Gastroesophageal sphincter (tissue), 4 donors: ENCODE results near the gene CHCHD6. TPM values are rescaled to one million over a fixed set of nuclear protein-coding genes. Genes with fewer than 3 reads are reported as not detected.

Experiments
- ATAC-seq: fragments of 150-250 bp; one replicate; pipeline ENCODE4 v1.9.1; 2016; ENCODE audit warnings: mild to moderate bottlenecking, moderate library complexity
- H3K27ac ChIP-seq, 4 donors: fragments of 200-600 bp; sonication (generic) in 3 of 4; 1 replicate in 3 of 4; 2 replicates in 1 of 4; pipeline ENCODE4 v1.5.1; 2016 to 2019
- H3K27me3 ChIP-seq: fragments of 200-600 bp; sonication (generic); one replicate; pipeline ENCODE4 v1.5.1; 2019
- H3K36me3 ChIP-seq, 2 donors: fragments of 200-600 bp; sonication (generic); one replicate each; pipeline ENCODE4 v1.5.1; 2019; ENCODE audit warnings: control low read depth in 1 of 2
- H3K4me1 ChIP-seq, 3 donors: fragments of 200-600 bp; sonication (generic); 1 replicate in 2 of 3; 2 replicates in 1 of 3; pipeline ENCODE4 v1.5.1; 2016 to 2019; ENCODE audit warnings: control low read depth in 2 of 3
- H3K4me3 ChIP-seq, 2 donors: fragments of 200-600 bp; sonication (generic); one replicate each; pipeline ENCODE4 v1.5.1; 2019; ENCODE audit warnings: mild to moderate bottlenecking in 1 of 2, moderate library complexity in 1 of 2
- H3K9me3 ChIP-seq, 3 donors: fragments of 200-600 bp; sonication (generic); one replicate each; pipeline ENCODE4 v1.5.1; 2017 to 2019; ENCODE audit warnings: control low read depth in 2 of 3
- CTCF ChIP-seq, 4 experiments: fragments of 200-600 bp in 2 of 4; fragments of 450-650 bp in 2 of 4; sonication (generic) in 1 of 4; IDR thresholded peaks; one replicate each; pipeline ENCODE4 v1.5.1; 2017 to 2019; ENCODE audit warnings: antibody characterized with exemption in 4 of 4, mild to moderate bottlenecking in 2 of 4, moderate library complexity in 2 of 4
- EP300 ChIP-seq: sonication (generic); formaldehyde crosslinking; IDR thresholded peaks from one replicate; pipeline ENCODE4 v1.6.1; 2017; ENCODE audit warnings: antibody characterized with exemption, mild to moderate bottlenecking
- POLR2A ChIP-seq, 2 donors: fragments of 450-650 bp; IDR thresholded peaks; one replicate each; pipeline ENCODE4 v1.6.1; 2017; ENCODE audit warnings: antibody characterized with exemption in 2 of 2, mild to moderate bottlenecking in 2 of 2, moderate library complexity in 1 of 2
- POLR2AphosphoS5 ChIP-seq: sonication (generic); formaldehyde crosslinking; IDR thresholded peaks from one replicate; pipeline ENCODE4 v1.6.1; 2017; ENCODE audit warnings: antibody characterized with exemption
- WGBS, 2 donors: methylation state at CpG; one replicate each; pipeline ENCODE4 v1.1.5; 2018; ENCODE audit warnings: low coverage in 1 of 2; 5-methylcytosine and 5-hydroxymethylcytosine counted together
- total RNA-seq, 4 donors: library from RNA; depleted of rRNA; stranded (reverse); fragments of >200 nt; gene quantifications; one replicate each; pipeline ENCODE4 v1.1.0, GENCODE V29; 2016

The CHCHD6 gene
- total RNA-seq, 4 donors from 2014 or later, result 8.5 to 37.2 (median 15.2) TPM

- H3K4me1 ChIP-seq, result peaks cover 0 to 20% (median 5%) of the 10 kb centered on the region in 3 donors
- H3K4me3 ChIP-seq, result no peak overlapping the region
- no peak overlapping the region for H3K27ac ChIP-seq
- WGBS, 2 donors, result 67 to 100% methylated on average over 2 to 6 of the region's 14 CpGs
- no peaks in the 10 kb centered on the region for H3K36me3 ChIP-seq
- no peaks in the 10 kb centered on the region for H3K9me3 ChIP-seq
- no peak for TF ChIP-seq POLR2A (IDR thresholded peaks at IDR 0.05)
- no peak for TF ChIP-seq EP300
- TF ChIP-seq CTCF (IDR thresholded peaks at IDR 0.05), result no peak
- no peak for TF ChIP-seq POLR2AphosphoS5
- no peak for ATAC-seq
- no peaks in the 10 kb centered on the region for H3K27me3 ChIP-seq
These were observed 49.4 kb downstream of the CHCHD6 start for GRCh38 chr3:126753191-126754160.

- no peak for ATAC-seq
- H3K36me3 ChIP-seq, result no peaks in the 10 kb centered on the region
- no peak overlapping the region for H3K4me3 ChIP-seq
- no peaks in the 10 kb centered on the region for H3K27me3 ChIP-seq
- no peaks in the 10 kb centered on the region for H3K9me3 ChIP-seq
- WGBS, 2 donors, result no CpG with 5 or more reads among the region's 5 CpGs
- H3K4me1 ChIP-seq, result peaks cover 0 to 20% (median 5%) of the 10 kb centered on the region in 3 donors
- no peak overlapping the region for H3K27ac ChIP-seq
- TF ChIP-seq POLR2AphosphoS5, result no peak
- no peak for TF ChIP-seq CTCF (IDR thresholded peaks at IDR 0.05)
- TF ChIP-seq EP300, result no peak
- no peak for TF ChIP-seq POLR2A (IDR thresholded peaks at IDR 0.05)
These were observed 51.8 kb downstream of the CHCHD6 start for GRCh38 chr3:126755866-126756265.

GRCh38 chr3:126758026-126758425, 54.0 kb downstream of the CHCHD6 start:
- Histone ChIP-seq H3K4me3 (no peak overlapping the region), H3K9me3 (no peaks in the 10 kb centered on the region), H3K4me1 (peaks cover 0 to 7% (median 0%) of the 10 kb centered on the region in 3 donors), H3K36me3 (no peaks in the 10 kb centered on the region), H3K27ac (no peak overlapping the region), H3K27me3 (no peaks in the 10 kb centered on the region)
- 72 to 86% methylated on average over 3 of the region's 3 CpGs for WGBS, 2 donors
- ATAC-seq, result no peak
- TF ChIP-seq CTCF (IDR thresholded peaks at IDR 0.05), result no peak
- no peak for TF ChIP-seq EP300
- no peak for TF ChIP-seq POLR2A (IDR thresholded peaks at IDR 0.05)
- TF ChIP-seq POLR2AphosphoS5, result no peak

- H3K27ac ChIP-seq, result no peak overlapping the region
- TF ChIP-seq EP300 (no peak), POLR2AphosphoS5 (no peak), CTCF (IDR thresholded peaks at IDR 0.05) (no peak), POLR2A (IDR thresholded peaks at IDR 0.05) (no peak)
- no peaks in the 10 kb centered on the region for H3K36me3 ChIP-seq
- H3K4me1 ChIP-seq, result no peaks in the 10 kb centered on the region
- no peaks in the 10 kb centered on the region for H3K27me3 ChIP-seq
- no peaks in the 10 kb centered on the region for H3K9me3 ChIP-seq
- 97 to 100% methylated on average over 1 to 4 of the region's 4 CpGs for WGBS, 2 donors
- no peak overlapping the region for H3K4me3 ChIP-seq
- no peak for ATAC-seq
These were observed 54.8 kb downstream of the CHCHD6 start for GRCh38 chr3:126758882-126759281.

- H3K27me3 ChIP-seq, result no peaks in the 10 kb centered on the region
- no peaks in the 10 kb centered on the region for H3K4me1 ChIP-seq
- H3K36me3 ChIP-seq, result peaks cover 0 to 3% of the 10 kb centered on the region in 2 donors
- ATAC-seq, result no peak
- no peaks in the 10 kb centered on the region for H3K9me3 ChIP-seq
- H3K4me3 ChIP-seq, result no peak overlapping the region
- H3K27ac ChIP-seq, result no peak overlapping the region
- WGBS, 2 donors, result 89 to 92% methylated on average over 1 of the region's 1 CpG
- TF ChIP-seq POLR2AphosphoS5 (no peak), POLR2A (IDR thresholded peaks at IDR 0.05) (no peak), EP300 (no peak), CTCF (IDR thresholded peaks at IDR 0.05) (no peak)
These were observed 56.5 kb downstream of the CHCHD6 start for GRCh38 chr3:126760541-126760940.
